IPS DF 6.9 (cell line): ENCODE data around the gene ATOSB.
A peak's percentile ranks its signal among the peaks of the same experiment; 100 is the strongest.
"Not testable (repeated sequence)": the region's sequence is repeated elsewhere in the genome, so short reads cannot be mapped to it uniquely, and the experiment has no call there.

Experiments used
- DNase-seq: peaks from one replicate; pipeline ENCODE4 v3.0.0-alpha.2; 2013; ENCODE audit warnings: low read depth, low spot score
- H3K27ac ChIP-seq: one replicate; pipeline ENCODE4 v1.5.1; 2013; ENCODE audit warnings: low read length, control low read depth
- H3K27me3 ChIP-seq: 2 replicates; pipeline ENCODE4 v1.6.1; 2013; ENCODE audit warnings: mild to moderate bottlenecking, low read length; ENCODE audit not compliant: control insufficient read depth, insufficient read depth
- H3K36me3 ChIP-seq: 2 replicates; pipeline ENCODE4 v1.6.1; 2013; ENCODE audit warnings: low read length; ENCODE audit not compliant: control insufficient read depth, insufficient read depth
- H3K4me1 ChIP-seq: 2 replicates; pipeline ENCODE4 v1.6.1; 2013; ENCODE audit warnings: low read length; ENCODE audit not compliant: control insufficient read depth, insufficient read depth
- H3K4me3 ChIP-seq: 2 replicates; pipeline ENCODE4 v1.5.1; 2013; ENCODE audit warnings: mild to moderate bottlenecking, low read length
- H3K9me3 ChIP-seq: 2 replicates; pipeline ENCODE4 v1.6.1; 2013; ENCODE audit warnings: low read length, inconsistent platforms; ENCODE audit not compliant: control insufficient read depth, insufficient read depth
- WGBS: extraction: QIAGEN DNeasy Blood & Tissue Kit; methylation state at CpG from one replicate; pipeline ENCODE4 v1.1.7; 2013; ENCODE audit warnings: mixed read lengths, missing lambda C conversion rate; ENCODE audit not compliant: insufficient read length, insufficient coverage; 5-methylcytosine and 5-hydroxymethylcytosine counted together

The ATOSB gene

DNA sequence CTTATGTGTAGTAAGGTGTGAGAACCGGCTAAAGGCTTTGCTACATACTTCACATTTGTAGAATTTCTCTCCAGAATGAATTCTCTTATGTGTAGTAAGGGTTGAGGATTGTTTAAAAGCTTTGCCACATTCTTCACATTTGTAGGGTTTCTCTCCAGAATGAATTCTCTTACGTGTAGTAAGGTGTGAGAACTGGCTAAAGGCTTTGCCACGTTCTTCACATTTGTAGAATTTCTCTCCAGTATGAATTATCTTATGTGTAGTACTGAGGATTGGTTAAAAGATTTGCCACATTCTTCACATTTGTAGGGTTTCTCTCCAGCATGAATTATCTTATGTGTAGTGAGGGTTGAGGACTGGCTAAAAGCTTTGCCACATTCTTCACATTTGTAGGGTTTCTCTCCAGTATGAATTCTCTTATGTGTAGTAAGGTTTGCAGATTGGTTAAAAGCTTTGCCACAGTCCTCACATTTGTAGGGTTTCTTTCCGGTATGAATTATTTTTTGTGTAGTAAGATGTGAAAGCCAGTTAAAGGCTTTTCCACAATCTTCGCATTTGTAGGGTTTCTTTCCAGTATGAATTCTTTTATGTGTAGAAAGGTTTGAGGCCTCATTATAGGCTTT is 32.4 kb upstream of the ATOSB start:
- no CpG with 5 or more reads among the region's 5 CpGs for WGBS
- not testable (repeated sequence) for H3K27me3 ChIP-seq, H3K9me3 ChIP-seq, H3K27ac ChIP-seq, H3K36me3 ChIP-seq, DNase-seq, H3K4me3 ChIP-seq, H3K4me1 ChIP-seq

- H3K4me3 ChIP-seq, result no peak overlapping the region
- whole genome bisulfite sequencing, result no CpG with 5 or more reads among the region's 5 CpGs
These were observed 26.4 kb upstream of the ATOSB start for GRCh38 chr9:35142037-35142436.

DNA sequence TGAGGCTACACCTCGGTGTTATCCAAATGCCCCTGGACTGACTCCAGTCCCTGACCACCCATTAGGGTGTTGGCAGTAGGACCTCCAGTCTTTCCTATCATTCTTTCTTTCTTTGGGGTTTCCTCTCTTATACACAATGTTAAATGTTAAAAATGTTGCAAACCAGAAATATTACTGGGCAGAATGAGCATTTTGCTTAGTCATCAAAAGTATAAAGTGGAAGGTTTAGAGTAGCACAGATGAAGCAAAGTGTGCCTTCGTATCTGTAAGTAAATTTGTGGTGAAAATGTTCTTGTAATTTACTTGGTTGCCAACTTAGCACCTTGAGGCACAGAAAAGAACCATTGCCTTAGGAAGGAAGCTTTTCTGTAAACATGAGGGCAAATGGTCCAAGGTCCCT is 24.4 kb upstream of the ATOSB start:
- no peaks in the 10 kb centered on the region; the same call in 1 of the 2 replicates for H3K4me1 ChIP-seq
- H3K27me3 ChIP-seq, result no peaks in the 10 kb centered on the region
- no peak for DNase-seq
- WGBS, result no CpG with 5 or more reads among the region's 2 CpGs
- no peak overlapping the region for H3K4me3 ChIP-seq
- peaks cover 4% of the 10 kb centered on the region for H3K9me3 ChIP-seq
- H3K27ac ChIP-seq, result no peak overlapping the region
- H3K36me3 ChIP-seq, result no peaks in the 10 kb centered on the region; the same call in 1 of the 2 replicates

More at GRCh38 chr9:35142037-35142436, 26.4 kb upstream of the ATOSB start:
- Histone ChIP-seq H3K36me3 (no peaks in the 10 kb centered on the region; the same call in 1 of the 2 replicates), H3K27ac (no peak overlapping the region), H3K4me1 (no peaks in the 10 kb centered on the region; the same call in 1 of the 2 replicates), H3K27me3 (no peaks in the 10 kb centered on the region), H3K9me3 (peaks cover 4% of the 10 kb centered on the region)
- DNase-seq, result no peak

DNA sequence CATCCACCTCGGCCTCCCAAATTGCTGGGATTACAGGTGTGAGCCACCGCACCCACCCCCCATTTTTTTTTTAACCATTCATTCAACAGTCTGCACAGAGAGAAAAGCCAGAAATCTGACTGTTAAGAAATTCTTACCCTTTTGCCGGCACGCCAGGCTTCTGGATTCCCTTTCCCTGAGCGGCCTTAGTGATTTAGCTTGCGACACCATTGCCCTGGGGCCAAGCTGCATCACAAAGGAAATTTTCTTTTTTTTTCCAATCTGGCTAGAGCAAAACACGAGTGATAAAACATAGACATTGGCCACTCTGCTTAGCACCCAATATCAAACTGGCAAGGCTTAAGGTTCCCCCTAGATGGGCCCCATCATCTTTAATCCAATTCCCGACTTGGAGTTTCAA is 21.2 kb upstream of the ATOSB start:
- Histone ChIP-seq H3K9me3 (no peaks in the 10 kb centered on the region), H3K4me3 (no peak overlapping the region), H3K27ac (no peak overlapping the region), H3K27me3 (no peaks in the 10 kb centered on the region), H3K4me1 (no peaks in the 10 kb centered on the region; the same call in 1 of the 2 replicates), H3K36me3 (no peaks in the 10 kb centered on the region; the same call in 1 of the 2 replicates)
- whole genome bisulfite sequencing, result no CpG with 5 or more reads among the region's 8 CpGs
- no peak for DNase-seq

- WGBS, result no CpG with 5 or more reads among the region's 7 CpGs
These were observed 20.3 kb upstream of the ATOSB start for GRCh38 chr9:35135988-35136387.

DNA sequence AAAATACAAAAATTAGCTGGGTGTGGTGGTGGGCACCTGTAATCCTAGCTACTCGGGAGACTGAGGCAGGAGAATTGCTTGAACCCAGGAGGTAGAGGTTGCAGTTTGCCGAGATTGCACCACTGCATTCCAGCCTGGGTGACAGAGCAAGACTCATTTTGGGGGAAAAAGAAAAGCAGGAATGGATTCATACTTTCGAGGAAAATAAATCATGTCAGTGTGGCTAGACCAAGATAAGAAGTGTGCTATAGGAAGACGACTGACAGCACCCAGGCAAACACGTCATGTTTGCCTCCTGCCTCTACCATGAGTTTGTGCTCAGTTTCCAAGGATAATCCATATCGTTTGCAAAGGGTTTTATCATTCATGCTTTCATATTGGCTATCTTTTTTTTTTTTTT is 19.3 kb upstream of the ATOSB start:
- DNase-seq, result no peak
- Histone ChIP-seq H3K27me3 (no peaks in the 10 kb centered on the region), H3K4me3 (no peak overlapping the region), H3K9me3 (no peaks in the 10 kb centered on the region; the same call in 1 of the 2 replicates), H3K36me3 (no peaks in the 10 kb centered on the region), H3K4me1 (no peaks in the 10 kb centered on the region; the same call in 1 of the 2 replicates), H3K27ac (no peak overlapping the region)
- no CpG with 5 or more reads among the region's 6 CpGs for WGBS

More at GRCh38 chr9:35135988-35136387, 20.3 kb upstream of the ATOSB start:
- Histone ChIP-seq H3K27ac (no peak overlapping the region), H3K9me3 (no peaks in the 10 kb centered on the region), H3K36me3 (no peaks in the 10 kb centered on the region), H3K4me3 (no peak overlapping the region), H3K27me3 (no peaks in the 10 kb centered on the region), H3K4me1 (no peaks in the 10 kb centered on the region; the same call in 1 of the 2 replicates)
- DNase-seq, result no peak

GRCh38 chr9:35116898-35117551 is 1.4 kb upstream of the ATOSB start:
- Histone ChIP-seq H3K9me3 (no peaks in the 10 kb centered on the region), H3K4me1 (peaks cover 6% of the 10 kb centered on the region), H3K27ac (no peak overlapping the region), H3K27me3 (no peaks in the 10 kb centered on the region), H3K36me3 (no peaks in the 10 kb centered on the region), H3K4me3 (peak overlapping the region; percentile 37; the same call in 1 of the 2 replicates)
- no CpG with 5 or more reads among the region's 30 CpGs for WGBS
- no peak for DNase-seq

DNA sequence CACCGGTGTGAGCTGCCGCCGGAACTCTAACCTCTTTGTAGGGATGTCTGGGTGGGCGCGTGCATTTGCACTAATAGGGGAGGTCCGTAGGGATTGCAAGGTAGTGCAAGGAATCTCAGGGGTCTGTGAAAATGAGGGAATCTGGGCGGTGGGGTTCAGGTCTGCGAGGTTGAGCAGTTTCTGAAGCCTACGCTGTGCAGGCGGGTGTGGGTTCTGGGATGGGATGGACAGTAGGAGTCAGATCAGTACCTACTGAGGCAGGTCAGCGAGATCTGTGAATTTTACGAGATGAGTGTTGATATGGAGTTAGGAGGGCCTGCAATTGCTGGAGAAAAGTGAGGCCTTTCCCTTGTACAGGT is 856 bp upstream of the ATOSB start:
- no peaks in the 10 kb centered on the region for H3K36me3 ChIP-seq
- no peak for DNase-seq
- no peaks in the 10 kb centered on the region for H3K9me3 ChIP-seq
- no peak overlapping the region for H3K27ac ChIP-seq
- WGBS, result no CpG with 5 or more reads among the region's 12 CpGs
- no peaks in the 10 kb centered on the region for H3K27me3 ChIP-seq
- H3K4me1 ChIP-seq, result peaks cover 6% of the 10 kb centered on the region
- H3K4me3 ChIP-seq, result peak overlapping the region; percentile 37; the same call in 1 of the 2 replicates

DNA sequence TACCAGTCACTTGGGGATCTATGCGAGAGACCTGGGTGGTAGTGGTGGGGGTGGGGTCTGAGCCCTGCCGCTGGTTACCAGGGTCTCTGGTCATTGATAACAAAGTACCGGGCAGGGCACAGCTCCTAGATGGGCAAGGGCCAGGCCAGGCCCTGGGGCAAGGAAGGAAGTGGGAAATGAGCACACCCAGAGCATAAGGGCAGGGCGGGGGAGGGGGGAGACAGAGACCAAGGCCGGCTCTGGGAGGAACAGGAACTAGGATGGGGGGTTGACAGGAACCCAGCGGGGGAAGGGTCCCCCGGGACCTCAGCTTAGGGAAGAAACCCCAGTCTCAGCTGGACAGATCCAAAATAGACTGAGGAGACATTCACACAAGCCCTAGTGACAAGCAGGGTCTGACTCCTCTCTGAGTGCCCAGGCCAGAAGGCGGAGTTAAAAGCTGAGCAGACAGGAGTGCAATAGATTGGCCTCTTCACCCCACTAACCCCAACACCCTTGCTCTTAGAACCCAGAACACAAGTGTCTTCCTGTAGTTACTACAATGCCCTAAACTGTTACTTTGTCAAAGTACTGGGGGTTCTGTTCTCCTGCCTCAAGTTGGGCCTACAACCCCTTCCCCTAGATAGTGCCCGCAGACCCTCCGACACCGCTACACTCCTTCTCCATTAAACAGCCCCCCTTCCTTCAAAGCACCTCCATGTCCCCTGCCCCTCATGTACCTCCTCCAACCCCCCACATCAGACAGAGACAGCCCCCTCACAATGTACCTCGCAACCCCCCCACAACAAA is 628 bp downstream of the ATOSB start:
- no peaks in the 10 kb centered on the region for H3K9me3 ChIP-seq
- no peak for DNase-seq
- H3K4me3 ChIP-seq, result peak overlapping the region; percentile 60; the same call in 1 of the 2 replicates
- H3K27ac ChIP-seq, result no peak overlapping the region
- no peaks in the 10 kb centered on the region for H3K36me3 ChIP-seq
- H3K27me3 ChIP-seq, result no peaks in the 10 kb centered on the region
- H3K4me1 ChIP-seq, result peaks cover 6% of the 10 kb centered on the region
- WGBS, result no CpG with 5 or more reads among the region's 12 CpGs

DNA sequence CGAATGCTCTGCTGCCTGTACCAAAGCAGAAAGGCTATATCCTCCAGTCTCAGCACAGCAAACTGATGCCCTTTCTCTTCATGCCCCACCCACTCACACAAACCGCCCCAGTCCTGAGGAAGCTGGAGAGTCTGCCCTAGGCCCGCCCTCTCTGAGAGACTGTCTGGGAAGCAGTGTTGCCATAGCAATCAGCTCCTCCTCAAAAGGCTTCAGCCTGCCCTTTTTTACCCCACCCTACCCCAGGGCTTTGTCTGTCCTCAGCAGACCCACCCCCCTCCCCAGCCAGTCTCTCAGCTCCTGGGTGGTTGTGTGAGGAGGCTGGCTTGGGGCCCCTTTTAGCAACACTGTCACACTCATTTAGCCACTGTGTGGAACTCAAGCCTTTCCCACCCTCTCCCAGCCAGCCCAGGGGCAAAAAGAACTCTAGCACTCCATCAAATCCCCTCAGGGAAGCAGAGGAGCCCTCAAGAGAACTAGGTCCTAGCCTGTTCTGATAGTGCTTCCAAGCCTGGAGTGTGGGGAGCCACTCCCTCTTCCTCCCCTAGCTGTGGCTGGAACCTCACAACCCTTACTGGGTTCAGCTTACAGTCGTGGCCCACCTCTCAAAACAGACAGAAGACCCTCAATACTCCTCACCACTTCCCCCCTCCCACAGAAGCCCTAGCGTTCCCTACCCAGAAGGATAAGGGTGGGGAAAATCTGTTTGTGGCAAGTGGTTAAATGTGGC is 1.4 kb downstream of the ATOSB start:
- Histone ChIP-seq H3K9me3 (no peaks in the 10 kb centered on the region), H3K27me3 (no peaks in the 10 kb centered on the region), H3K4me1 (peaks cover 6% of the 10 kb centered on the region), H3K36me3 (no peaks in the 10 kb centered on the region), H3K4me3 (peak overlapping the region; percentile 6; the same call in 1 of the 2 replicates), H3K27ac (no peak overlapping the region)
- WGBS, result no CpG with 5 or more reads among the region's 5 CpGs
- no peak for DNase-seq
